Measurements from ENCODE around the gene SLC22A16. TPM values are rescaled to one million over a fixed set of nuclear protein-coding genes. Genes with fewer than 3 reads are reported as not detected.

SLC22A16 gene
- total RNA-seq, 4 donors from 2014 or later: 0.27 TPM; not detected in 3

GRCh38 chr6:110448846-110449540, 27.4 kb downstream of the SLC22A16 start:
- no peaks in the 10 kb centered on the region for H3K36me3 ChIP-seq
- TF ChIP-seq CTCF (IDR thresholded peaks at IDR 0.05) (no peak), POLR2A (IDR thresholded peaks at IDR 0.05) (no peak)
- no peak for DNase-seq
- H3K4me3 ChIP-seq (replicated peaks in 1 of 3): no peak overlapping the region
- H3K4me1 ChIP-seq: no peaks in the 10 kb centered on the region
- 64 to 67% methylated on average over 4 of the region's 4 CpGs for WGBS, 2 donors
- H3K27ac ChIP-seq: no peak overlapping the region
- H3K27me3 ChIP-seq: no peaks in the 10 kb centered on the region
- intact Hi-C loops (cut with DNase I): no loop called here
- H3K9me3 ChIP-seq: no peaks in the 10 kb centered on the region

- Histone ChIP-seq H3K27ac (no peak overlapping the region), H3K27me3 (no peaks in the 10 kb centered on the region), H3K9me3 (no peaks in the 10 kb centered on the region), H3K4me1 (no peaks in the 10 kb centered on the region), H3K4me3 (replicated peaks in 1 of 3) (no peak overlapping the region), H3K36me3 (no peaks in the 10 kb centered on the region)
- intact Hi-C loops (cut with DNase I): no loop called here
- TF ChIP-seq CTCF (IDR thresholded peaks at IDR 0.05) (no peak), POLR2A (IDR thresholded peaks at IDR 0.05) (no peak)
- WGBS, 2 donors: 94 to 95% methylated on average over 3 of the region's 3 CpGs
- DNase-seq: no peak
Measured at GRCh38 chr6:110447761-110448160, 28.7 kb downstream of the SLC22A16 start.

GRCh38 chr6:110446405-110446804, 30.0 kb downstream of the SLC22A16 start:
- intact Hi-C loops (cut with DNase I): no loop called here
- Histone ChIP-seq H3K9me3 (no peaks in the 10 kb centered on the region), H3K27ac (no peak overlapping the region), H3K27me3 (no peaks in the 10 kb centered on the region), H3K36me3 (no peaks in the 10 kb centered on the region), H3K4me1 (no peaks in the 10 kb centered on the region), H3K4me3 (replicated peaks in 1 of 3) (no peak overlapping the region)
- TF ChIP-seq CTCF (IDR thresholded peaks at IDR 0.05) (no peak), POLR2A (IDR thresholded peaks at IDR 0.05) (no peak)
- WGBS, 2 donors: 78 to 91% methylated on average over 4 of the region's 4 CpGs
- no peak for DNase-seq

- H3K36me3 ChIP-seq: no peaks in the 10 kb centered on the region
- H3K27ac ChIP-seq: no peak overlapping the region
- H3K27me3 ChIP-seq: no peaks in the 10 kb centered on the region
- no peak overlapping the region for H3K4me3 ChIP-seq (replicated peaks in 1 of 3)
- DNase-seq: no peak
- intact Hi-C loops (cut with DNase I): no loop called here
- no peak for TF ChIP-seq CTCF (IDR thresholded peaks at IDR 0.05)
- TF ChIP-seq POLR2A (IDR thresholded peaks at IDR 0.05): no peak
- no peaks in the 10 kb centered on the region for H3K4me1 ChIP-seq
- no peaks in the 10 kb centered on the region for H3K9me3 ChIP-seq
- 86 to 90% methylated on average over 4 of the region's 4 CpGs for WGBS, 2 donors
Measured at GRCh38 chr6:110440026-110440425, 36.4 kb downstream of the SLC22A16 start.

GRCh38 chr6:110439356-110439755, 37.1 kb downstream of the SLC22A16 start:
- TF ChIP-seq POLR2A (IDR thresholded peaks at IDR 0.05) (no peak), CTCF (IDR thresholded peaks at IDR 0.05) (no peak)
- intact Hi-C loops (cut with DNase I): no loop called here
- DNase-seq: no peak
- 58 to 60% methylated on average over 5 of the region's 5 CpGs for WGBS, 2 donors
- Histone ChIP-seq H3K36me3 (no peaks in the 10 kb centered on the region), H3K4me1 (no peaks in the 10 kb centered on the region), H3K27me3 (no peaks in the 10 kb centered on the region), H3K4me3 (replicated peaks in 1 of 3) (no peak overlapping the region), H3K27ac (no peak overlapping the region), H3K9me3 (no peaks in the 10 kb centered on the region)
